Measurements from ENCODE around the gene SF3A2.

SF3A2 gene

GRCh38 chr19:2286402-2287140 lies 49.9 kb downstream of the SF3A2 start:
- DNase-seq (ENCODE audit: low read depth): no peak
- no peak overlapping the region for H3K4me3 ChIP-seq (ENCODE audit: low read length)
- TF ChIP-seq, protein P1, sequence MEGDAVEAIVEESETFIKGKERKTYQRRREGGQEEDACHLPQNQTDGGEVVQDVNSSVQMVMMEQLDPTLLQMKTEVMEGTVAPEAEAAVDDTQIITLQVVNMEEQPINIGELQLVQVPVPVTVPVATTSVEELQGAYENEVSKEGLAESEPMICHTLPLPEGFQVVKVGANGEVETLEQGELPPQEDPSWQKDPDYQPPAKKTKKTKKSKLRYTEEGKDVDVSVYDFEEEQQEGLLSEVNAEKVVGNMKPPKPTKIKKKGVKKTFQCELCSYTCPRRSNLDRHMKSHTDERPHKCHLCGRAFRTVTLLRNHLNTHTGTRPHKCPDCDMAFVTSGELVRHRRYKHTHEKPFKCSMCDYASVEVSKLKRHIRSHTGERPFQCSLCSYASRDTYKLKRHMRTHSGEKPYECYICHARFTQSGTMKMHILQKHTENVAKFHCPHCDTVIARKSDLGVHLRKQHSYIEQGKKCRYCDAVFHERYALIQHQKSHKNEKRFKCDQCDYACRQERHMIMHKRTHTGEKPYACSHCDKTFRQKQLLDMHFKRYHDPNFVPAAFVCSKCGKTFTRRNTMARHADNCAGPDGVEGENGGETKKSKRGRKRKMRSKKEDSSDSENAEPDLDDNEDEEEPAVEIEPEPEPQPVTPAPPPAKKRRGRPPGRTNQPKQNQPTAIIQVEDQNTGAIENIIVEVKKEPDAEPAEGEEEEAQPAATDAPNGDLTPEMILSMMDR (conservative IDR thresholded peaks at IDR 0.05; ENCODE audit: low read depth, low read length): no peak

DNA sequence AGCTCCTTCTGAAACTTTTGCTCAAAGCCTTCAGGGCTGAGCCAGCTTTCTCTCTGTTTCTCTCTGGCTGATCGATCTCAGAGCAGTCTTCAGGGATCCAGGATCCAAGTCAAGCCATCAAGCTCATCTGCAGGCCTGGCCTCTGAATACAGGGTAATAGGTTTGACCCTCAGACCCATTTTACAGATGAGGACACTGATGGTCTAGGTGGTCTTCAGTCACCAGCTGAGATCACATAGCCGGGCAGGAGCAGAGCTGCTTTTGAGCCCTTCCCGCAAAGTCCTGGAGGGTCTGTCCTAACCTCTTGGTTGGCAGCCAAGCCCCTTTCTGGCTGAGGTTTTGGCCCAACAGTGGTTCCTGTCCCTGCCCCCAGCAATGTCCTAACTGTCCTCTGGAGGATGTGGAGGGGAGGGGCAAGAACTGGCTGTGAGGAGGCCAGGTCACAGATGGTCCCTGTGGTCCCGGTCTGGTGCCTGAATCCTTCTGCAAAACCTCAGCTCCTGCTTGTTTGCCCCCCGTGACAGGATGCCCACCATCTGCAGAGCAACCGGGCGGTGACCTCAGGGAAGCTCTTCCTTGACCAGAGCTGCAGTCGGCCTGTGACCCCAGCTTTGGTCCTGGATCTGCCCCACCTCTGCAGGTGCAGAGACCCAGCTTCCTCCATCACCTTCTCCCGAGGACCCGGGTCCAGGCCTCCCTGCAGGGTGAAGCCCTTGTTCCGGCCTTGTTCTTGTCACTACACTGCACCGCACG lies 51.1 kb downstream of the SF3A2 start:
- no peak overlapping the region for H3K4me3 ChIP-seq (ENCODE audit: low read length)
- no peak for DNase-seq (ENCODE audit: low read depth)
- TF ChIP-seq, protein P1 (conservative IDR thresholded peaks at IDR 0.05; ENCODE audit: low read depth, low read length): no peak

- H3K4me3 ChIP-seq (ENCODE audit: low read length): no peak overlapping the region
- TF ChIP-seq, protein P1 (conservative IDR thresholded peaks at IDR 0.05; ENCODE audit: low read depth, low read length): no peak
Measured at GRCh38 chr19:2288338-2288817, 51.8 kb downstream of the SF3A2 start.

DNA sequence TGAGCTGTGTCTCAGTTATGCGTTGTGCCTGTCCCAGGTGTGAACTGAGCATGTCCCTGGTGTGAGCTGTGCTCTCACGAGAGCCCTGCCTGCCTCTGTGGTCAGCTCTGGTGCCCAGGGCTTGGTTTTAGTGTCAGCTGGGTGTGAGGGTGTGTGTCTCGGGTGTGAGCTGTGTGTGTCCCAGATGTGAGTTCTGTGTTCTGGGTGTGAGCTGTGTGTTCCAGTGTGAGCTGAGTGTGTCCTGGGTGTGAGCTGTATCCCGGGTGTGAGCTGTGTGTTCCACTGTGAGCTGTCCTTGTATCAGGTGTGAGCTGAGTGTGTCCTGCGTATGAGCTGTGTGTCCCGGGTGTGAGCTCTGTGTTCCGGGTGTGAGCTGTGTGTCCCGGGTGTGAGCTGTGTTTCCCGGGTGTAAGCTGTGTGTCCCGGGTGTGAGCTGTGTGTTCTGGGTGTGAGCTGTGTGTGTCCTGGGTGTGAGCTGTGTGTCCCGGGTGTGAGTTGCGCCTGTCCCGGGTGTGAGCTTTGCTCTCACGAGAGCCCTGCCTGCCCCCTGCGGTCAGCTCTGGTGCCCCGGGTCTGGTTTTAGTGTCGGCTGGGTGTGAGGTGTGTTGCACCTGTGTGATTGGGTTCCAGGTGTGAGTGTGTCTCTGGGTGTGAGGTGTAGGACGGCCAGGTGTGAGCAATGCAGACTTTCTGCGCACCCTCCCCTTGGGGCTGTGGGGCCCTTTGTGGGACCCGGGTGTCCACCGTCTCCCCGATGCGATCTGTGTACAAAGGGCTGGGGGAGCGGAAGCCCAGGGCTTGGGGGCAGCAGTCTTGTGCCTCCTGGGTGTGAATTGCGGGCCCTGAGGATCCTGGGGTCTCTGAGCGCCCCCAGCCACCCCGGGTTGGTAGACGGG lies 52.4 kb downstream of the SF3A2 start:
- H3K4me3 ChIP-seq (ENCODE audit: low read length): no peak overlapping the region
- TF ChIP-seq, protein P1 (conservative IDR thresholded peaks at IDR 0.05; ENCODE audit: low read depth, low read length): no peak
- DNase-seq (ENCODE audit: low read depth): no peak

More at GRCh38 chr19:2288338-2288817, 51.8 kb downstream of the SF3A2 start:
- no peak for DNase-seq (ENCODE audit: low read depth)

DNA sequence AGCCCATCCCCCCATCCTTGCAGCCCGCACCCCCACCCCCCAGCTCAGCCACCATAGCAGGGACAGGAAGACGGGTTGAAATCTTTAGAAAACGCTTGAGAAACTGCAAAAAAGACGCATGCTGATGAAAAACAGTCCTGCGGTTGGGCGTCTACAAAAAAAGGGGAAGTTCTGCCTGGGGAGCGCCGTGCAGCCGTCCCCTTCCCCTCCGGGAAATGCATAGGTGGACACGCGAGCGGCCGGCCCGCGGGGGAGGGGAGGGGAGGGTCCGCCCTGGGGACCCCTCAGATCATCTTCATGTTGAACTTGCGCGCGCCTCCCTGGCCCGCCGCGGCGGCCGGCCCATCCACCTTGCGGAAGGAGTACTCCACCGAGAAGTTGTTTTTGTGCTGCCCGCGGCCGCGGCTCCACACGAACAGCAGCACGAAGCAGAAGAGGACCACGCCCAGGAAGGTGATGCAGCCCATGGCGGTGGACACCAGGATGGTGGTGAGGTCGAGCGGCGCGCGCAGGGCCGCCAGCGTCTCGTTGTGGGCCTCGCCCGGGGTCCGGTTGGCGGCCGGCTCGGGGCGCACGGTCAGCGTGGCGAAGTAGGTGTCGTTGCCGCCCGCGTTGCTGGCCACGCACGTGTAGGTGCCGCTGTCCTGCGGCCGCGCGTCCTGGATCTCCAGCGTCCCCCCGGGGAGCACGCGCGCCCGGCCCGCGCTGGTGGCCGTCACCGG lies 53.3 kb downstream of the SF3A2 start:
- no peak for DNase-seq (ENCODE audit: low read depth)
- TF ChIP-seq, protein P1 (conservative IDR thresholded peaks at IDR 0.05; ENCODE audit: low read depth, low read length): no peak

GRCh38 chr19:2290441-2291184 lies 54.0 kb downstream of the SF3A2 start:
- no peak overlapping the region for H3K4me3 ChIP-seq (ENCODE audit: low read length)
- DNase-seq (ENCODE audit: low read depth): no peak
- TF ChIP-seq, protein P1 (conservative IDR thresholded peaks at IDR 0.05; ENCODE audit: low read depth, low read length): no peak

More for the DNA sequence above, 53.3 kb downstream of the SF3A2 start:
- H3K4me3 ChIP-seq (ENCODE audit: low read length): no peak overlapping the region

Data from retinal pigment epithelial cell (primary cell).